ENCODE results near the gene HNRNPH1. TPM values are rescaled to one million over a fixed set of nuclear protein-coding genes. Genes with fewer than 3 reads are reported as not detected.

HNRNPH1 gene
- total RNA-seq, 1 donor from 2014 or later, result 1,039 TPM

- H3K9me3 Mint-ChIP-seq, result no peaks in the 10 kb centered on the region
- intact Hi-C loops (cut with micrococcal nuclease), result no loop called here
- peak overlapping the region; percentile 13 for H3K4me3 Mint-ChIP-seq (ENCODE audit: low read depth)
- H3K36me3 Mint-ChIP-seq (ENCODE audit: low read depth), result peaks cover 99% of the 10 kb centered on the region
- H3K27me3 Mint-ChIP-seq (ENCODE audit: low read depth), result no peaks in the 10 kb centered on the region
- H3K4me1 Mint-ChIP-seq (ENCODE audit: low read depth), result peaks cover 55% of the 10 kb centered on the region
- H3K27ac Mint-ChIP-seq, result peak overlapping the region; percentile 38
- no peak for DNase-seq (ENCODE audit: low spot score)
Measured at GRCh38 chr5:179617930-179618329, 5.5 kb downstream of the HNRNPH1 start.

GRCh38 chr5:179616002-179616594 is 7.4 kb downstream of the HNRNPH1 start:
- Mint-ChIP-seq H3K36me3 (ENCODE audit: low read depth) (peaks cover 93% of the 10 kb centered on the region), H3K4me3 (ENCODE audit: low read depth) (no peak overlapping the region), H3K4me1 (ENCODE audit: low read depth) (peaks cover 54% of the 10 kb centered on the region), H3K9me3 (no peaks in the 10 kb centered on the region), H3K27me3 (ENCODE audit: low read depth) (no peaks in the 10 kb centered on the region), H3K27ac (no peak overlapping the region)
- no peak for DNase-seq (ENCODE audit: low spot score)
- intact Hi-C loops (cut with micrococcal nuclease), result no loop called here

- DNase-seq (ENCODE audit: low spot score), result no peak
- Mint-ChIP-seq H3K9me3 (no peaks in the 10 kb centered on the region), H3K27ac (no peak overlapping the region), H3K4me1 (ENCODE audit: low read depth) (peaks cover 52% of the 10 kb centered on the region), H3K27me3 (ENCODE audit: low read depth) (no peaks in the 10 kb centered on the region), H3K4me3 (ENCODE audit: low read depth) (no peak overlapping the region), H3K36me3 (ENCODE audit: low read depth) (peaks cover 93% of the 10 kb centered on the region)
- intact Hi-C loops (cut with micrococcal nuclease), result no loop called here
Measured at GRCh38 chr5:179615203-179615602, 8.3 kb downstream of the HNRNPH1 start.

GRCh38 chr5:179614745-179615144 is 8.7 kb downstream of the HNRNPH1 start:
- H3K4me3 Mint-ChIP-seq (ENCODE audit: low read depth), result no peak overlapping the region
- H3K27me3 Mint-ChIP-seq (ENCODE audit: low read depth), result no peaks in the 10 kb centered on the region
- no peak overlapping the region for H3K27ac Mint-ChIP-seq
- H3K9me3 Mint-ChIP-seq, result no peaks in the 10 kb centered on the region
- H3K4me1 Mint-ChIP-seq (ENCODE audit: low read depth), result peaks cover 51% of the 10 kb centered on the region
- H3K36me3 Mint-ChIP-seq (ENCODE audit: low read depth), result peaks cover 93% of the 10 kb centered on the region
- no peak for DNase-seq (ENCODE audit: low spot score)
- intact Hi-C loops (cut with micrococcal nuclease), result no loop called here

GRCh38 chr5:179613460-179614071 is 9.9 kb downstream of the HNRNPH1 start:
- Mint-ChIP-seq H3K4me3 (ENCODE audit: low read depth) (no peak overlapping the region), H3K27ac (peak overlapping the region; percentile 29), H3K9me3 (no peaks in the 10 kb centered on the region), H3K36me3 (ENCODE audit: low read depth) (peaks cover 91% of the 10 kb centered on the region), H3K4me1 (ENCODE audit: low read depth) (peaks cover 52% of the 10 kb centered on the region), H3K27me3 (ENCODE audit: low read depth) (no peaks in the 10 kb centered on the region)
- intact Hi-C loops (cut with micrococcal nuclease), result no loop called here
- no peak for DNase-seq (ENCODE audit: low spot score)

- Mint-ChIP-seq H3K4me1 (ENCODE audit: low read depth) (peaks cover 54% of the 10 kb centered on the region), H3K27ac (peak overlapping the region; percentile 13), H3K36me3 (ENCODE audit: low read depth) (peaks cover 91% of the 10 kb centered on the region), H3K4me3 (ENCODE audit: low read depth) (no peak overlapping the region), H3K9me3 (no peaks in the 10 kb centered on the region), H3K27me3 (ENCODE audit: low read depth) (no peaks in the 10 kb centered on the region)
- intact Hi-C loops (cut with micrococcal nuclease), result no loop called here
- DNase-seq (ENCODE audit: low spot score), result no peak
Measured at GRCh38 chr5:179612577-179613459, 10.7 kb downstream of the HNRNPH1 start.

- intact Hi-C loops (cut with micrococcal nuclease), result no loop called here
- no peak overlapping the region for H3K4me3 Mint-ChIP-seq (ENCODE audit: low read depth)
- no peak for DNase-seq (ENCODE audit: low spot score)
- no peak overlapping the region for H3K27ac Mint-ChIP-seq
- no peaks in the 10 kb centered on the region for H3K27me3 Mint-ChIP-seq (ENCODE audit: low read depth)
- no peaks in the 10 kb centered on the region for H3K9me3 Mint-ChIP-seq
- peaks cover 41% of the 10 kb centered on the region for H3K4me1 Mint-ChIP-seq (ENCODE audit: low read depth)
- peaks cover 79% of the 10 kb centered on the region for H3K36me3 Mint-ChIP-seq (ENCODE audit: low read depth)
Measured at GRCh38 chr5:179610903-179611265, 12.6 kb downstream of the HNRNPH1 start.

GRCh38 chr5:179610109-179610902 is 13.2 kb downstream of the HNRNPH1 start:
- Mint-ChIP-seq H3K36me3 (ENCODE audit: low read depth) (peaks cover 79% of the 10 kb centered on the region), H3K4me3 (ENCODE audit: low read depth) (no peak overlapping the region)

GRCh38 chr5:179609834-179610108 is 13.7 kb downstream of the HNRNPH1 start:
- H3K4me3 Mint-ChIP-seq (ENCODE audit: low read depth), result no peak overlapping the region

More at GRCh38 chr5:179610109-179610902, 13.2 kb downstream of the HNRNPH1 start:
- no peaks in the 10 kb centered on the region for H3K27me3 Mint-ChIP-seq (ENCODE audit: low read depth)
- intact Hi-C loops (cut with micrococcal nuclease), result no loop called here
- H3K27ac Mint-ChIP-seq, result no peak overlapping the region
- H3K9me3 Mint-ChIP-seq, result no peaks in the 10 kb centered on the region
- peaks cover 38% of the 10 kb centered on the region for H3K4me1 Mint-ChIP-seq (ENCODE audit: low read depth)
- DNase-seq (ENCODE audit: low spot score), result no peak

GRCh38 chr5:179608131-179608581 is 15.3 kb downstream of the HNRNPH1 start:
- Mint-ChIP-seq H3K36me3 (ENCODE audit: low read depth) (peaks cover 66% of the 10 kb centered on the region), H3K9me3 (no peaks in the 10 kb centered on the region), H3K27ac (peak overlapping the region; percentile 68), H3K4me3 (ENCODE audit: low read depth) (no peak overlapping the region), H3K4me1 (ENCODE audit: low read depth) (peaks cover 35% of the 10 kb centered on the region), H3K27me3 (ENCODE audit: low read depth) (no peaks in the 10 kb centered on the region)
- intact Hi-C loops (cut with micrococcal nuclease), result no loop called here
- peak; percentile 57 for DNase-seq (ENCODE audit: low spot score)

More at GRCh38 chr5:179609834-179610108, 13.7 kb downstream of the HNRNPH1 start:
- Mint-ChIP-seq H3K36me3 (ENCODE audit: low read depth) (peaks cover 75% of the 10 kb centered on the region), H3K4me1 (ENCODE audit: low read depth) (peaks cover 38% of the 10 kb centered on the region), H3K9me3 (no peaks in the 10 kb centered on the region), H3K27ac (no peak overlapping the region), H3K27me3 (ENCODE audit: low read depth) (no peaks in the 10 kb centered on the region)
- intact Hi-C loops (cut with micrococcal nuclease), result no loop called here
- DNase-seq (ENCODE audit: low spot score), result no peak

- Mint-ChIP-seq H3K36me3 (ENCODE audit: low read depth) (peaks cover 59% of the 10 kb centered on the region), H3K9me3 (no peaks in the 10 kb centered on the region), H3K27ac (peak overlapping the region; percentile 68), H3K27me3 (ENCODE audit: low read depth) (no peaks in the 10 kb centered on the region), H3K4me1 (ENCODE audit: low read depth) (peaks cover 29% of the 10 kb centered on the region), H3K4me3 (ENCODE audit: low read depth) (no peak overlapping the region)
- intact Hi-C loops (cut with micrococcal nuclease), result no loop called here
- DNase-seq (ENCODE audit: low spot score), result no peak
Measured at GRCh38 chr5:179607160-179607931, 16.1 kb downstream of the HNRNPH1 start.

GRCh38 chr5:179606910-179607159 is 16.6 kb downstream of the HNRNPH1 start:
- H3K4me3 Mint-ChIP-seq (ENCODE audit: low read depth), result no peak overlapping the region
- H3K36me3 Mint-ChIP-seq (ENCODE audit: low read depth), result peaks cover 56% of the 10 kb centered on the region
- DNase-seq (ENCODE audit: low spot score), result no peak
- no peaks in the 10 kb centered on the region for H3K9me3 Mint-ChIP-seq
- peaks cover 28% of the 10 kb centered on the region for H3K4me1 Mint-ChIP-seq (ENCODE audit: low read depth)
- intact Hi-C loops (cut with micrococcal nuclease), result no loop called here
- H3K27me3 Mint-ChIP-seq (ENCODE audit: low read depth), result no peaks in the 10 kb centered on the region
- peak overlapping the region; percentile 43 for H3K27ac Mint-ChIP-seq
